ENCODE data around the gene MAGI3. TPM values are rescaled to one million over a fixed set of nuclear protein-coding genes. Genes with fewer than 3 reads are reported as not detected.

MAGI3 gene
- total RNA-seq, 2 experiments from 2014 or later = 4.7 to 7.8 TPM

- Histone ChIP-seq H3K79me2 (ENCODE audit: insufficient read depth, low read depth, low read length) (no peaks in the 10 kb centered on the region), H3K9me3 (ENCODE audit: low read length) (no peaks in the 10 kb centered on the region), H3K4me1 (ENCODE audit: insufficient read depth, low read length, poor library complexity, severe bottlenecking) (no peaks in the 10 kb centered on the region), H3K27ac (ENCODE audit: low read depth, low read length, poor library complexity, severe bottlenecking) (no peak overlapping the region), H3K4me2 (ENCODE audit: low read length) (no peak overlapping the region), H3K9me2 (ENCODE audit: insufficient read depth, low read length) (no peaks in the 10 kb centered on the region), H2AFZ (ENCODE audit: low read length) (no peak overlapping the region), H3K36me3 (ENCODE audit: insufficient read depth, low read length) (no peaks in the 10 kb centered on the region), H3K4me3 (ENCODE audit: low read depth, low read length, poor library complexity, severe bottlenecking) (no peak overlapping the region), H4K20me1 (ENCODE audit: insufficient read depth, low read length) (no peaks in the 10 kb centered on the region)
- no TSS peak for BruUV-seq (replicated peaks)
- DNase-seq (ENCODE audit: low spot score) = no peak
- ChIA-PET POLR2A (interaction anchor here (0.7 to 1.4 kb wide), 2 partner anchors 21 to 113 kb away, joined by 3 read pairs; no protein-coding TSS in a partner anchor), CTCF (ENCODE audit: unreplicated experiment) (no interaction called here)
- TF ChIP-seq, protein P1, sequence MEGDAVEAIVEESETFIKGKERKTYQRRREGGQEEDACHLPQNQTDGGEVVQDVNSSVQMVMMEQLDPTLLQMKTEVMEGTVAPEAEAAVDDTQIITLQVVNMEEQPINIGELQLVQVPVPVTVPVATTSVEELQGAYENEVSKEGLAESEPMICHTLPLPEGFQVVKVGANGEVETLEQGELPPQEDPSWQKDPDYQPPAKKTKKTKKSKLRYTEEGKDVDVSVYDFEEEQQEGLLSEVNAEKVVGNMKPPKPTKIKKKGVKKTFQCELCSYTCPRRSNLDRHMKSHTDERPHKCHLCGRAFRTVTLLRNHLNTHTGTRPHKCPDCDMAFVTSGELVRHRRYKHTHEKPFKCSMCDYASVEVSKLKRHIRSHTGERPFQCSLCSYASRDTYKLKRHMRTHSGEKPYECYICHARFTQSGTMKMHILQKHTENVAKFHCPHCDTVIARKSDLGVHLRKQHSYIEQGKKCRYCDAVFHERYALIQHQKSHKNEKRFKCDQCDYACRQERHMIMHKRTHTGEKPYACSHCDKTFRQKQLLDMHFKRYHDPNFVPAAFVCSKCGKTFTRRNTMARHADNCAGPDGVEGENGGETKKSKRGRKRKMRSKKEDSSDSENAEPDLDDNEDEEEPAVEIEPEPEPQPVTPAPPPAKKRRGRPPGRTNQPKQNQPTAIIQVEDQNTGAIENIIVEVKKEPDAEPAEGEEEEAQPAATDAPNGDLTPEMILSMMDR (conservative IDR thresholded peaks at IDR 0.05; ENCODE audit: low read length) = no peak
- intact Hi-C loops (cut with micrococcal nuclease; ENCODE audit: unreplicated experiment) = loop anchor here (5.0 to 10.0 kb wide), 3 partner anchors 791 to 958 kb away; partner anchors contain the start of gene PPM1J
These were observed 285.0 kb downstream of the MAGI3 start for GRCh38 chr1:113675302-113675701.

- H3K9me2 ChIP-seq (ENCODE audit: insufficient read depth, low read length) = no peaks in the 10 kb centered on the region
- H2AFZ ChIP-seq (ENCODE audit: low read length) = no peak overlapping the region
- intact Hi-C loops (cut with micrococcal nuclease; ENCODE audit: unreplicated experiment) = loop anchor here (5.0 to 10.0 kb wide), 3 partner anchors 792 to 959 kb away; partner anchors contain the start of gene PPM1J
- no peak overlapping the region for H3K4me2 ChIP-seq (ENCODE audit: low read length)
- H3K36me3 ChIP-seq (ENCODE audit: insufficient read depth, low read length) = no peaks in the 10 kb centered on the region
- H3K4me1 ChIP-seq (ENCODE audit: insufficient read depth, low read length, poor library complexity, severe bottlenecking) = no peaks in the 10 kb centered on the region
- no peaks in the 10 kb centered on the region for H4K20me1 ChIP-seq (ENCODE audit: insufficient read depth, low read length)
- TF ChIP-seq EZH2phosphoT487 (IDR thresholded peaks at IDR 0.05; ENCODE audit: borderline replicate concordance, low read depth, low read length) = no peak
- TF ChIP-seq, protein P1 (conservative IDR thresholded peaks at IDR 0.05; ENCODE audit: low read length) = no peak
- no TSS peak for BruUV-seq (replicated peaks)
- no peaks in the 10 kb centered on the region for H3K79me2 ChIP-seq (ENCODE audit: insufficient read depth, low read depth, low read length)
- H3K4me3 ChIP-seq (ENCODE audit: low read depth, low read length, poor library complexity, severe bottlenecking) = no peak overlapping the region
- DNase-seq (ENCODE audit: low spot score) = no peak
- ChIA-PET CTCF (ENCODE audit: unreplicated experiment) (interaction anchor here (0.5 kb wide), 1 partner anchor 483 kb away, joined by 6 read pairs; no protein-coding TSS in a partner anchor), POLR2A (interaction anchor here (0.5 kb wide), 1 partner anchor 530 kb away, joined by 4 read pairs; no protein-coding TSS in a partner anchor)
- no peaks in the 10 kb centered on the region for H3K9me3 ChIP-seq (ENCODE audit: low read length)
- H3K27ac ChIP-seq (ENCODE audit: low read depth, low read length, poor library complexity, severe bottlenecking) = no peak overlapping the region
These were observed 286.2 kb downstream of the MAGI3 start for GRCh38 chr1:113676524-113676923.

All from OCI-LY7 (cell line).